CD4-positive, alpha-beta T cell treated with Interleukin-1 beta for 1 hour (primary cell): ENCODE measurements around the gene UQCRQ.
A peak's percentile ranks its signal among the peaks of the same experiment; 100 is the strongest.

Experiments used
- DNase-seq, 2 donors: peaks; one replicate each; pipeline ENCODE4 v3.0.0-alpha.2; 2020 to 2022

Gene UQCRQ

GRCh38 chr5:132872788-132873118 lies 6.3 kb downstream of the UQCRQ start:
- no peak for DNase-seq

GRCh38 chr5:132873119-132873929 lies 6.9 kb downstream of the UQCRQ start, which contains the start of gene LEAP2:
TSS of gene LEAP2 (plus strand) at chr5:132873668. CDS start at chr5:132873695, 27 bp downstream.
- DNase-seq, result no peak

DNA sequence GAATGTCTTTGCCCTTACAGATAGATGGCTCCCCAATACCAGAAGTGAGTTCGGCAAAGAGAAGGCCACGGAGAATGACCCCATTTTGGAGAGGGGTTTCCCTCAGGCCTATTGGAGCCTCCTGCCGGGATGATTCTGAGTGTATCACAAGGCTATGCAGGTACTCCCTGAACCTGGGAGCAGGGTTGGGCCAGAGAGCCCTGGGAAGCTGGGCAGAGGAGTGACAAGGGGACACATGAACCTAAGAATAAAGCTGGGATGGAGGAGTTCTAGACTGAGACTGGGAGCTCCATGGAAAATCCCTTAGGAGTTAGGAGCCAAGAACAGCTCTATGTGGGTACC lies 7.5 kb downstream of the UQCRQ start:
- no peak for DNase-seq

GRCh38 chr5:132876020-132876759 lies 9.7 kb downstream of the UQCRQ start:
- no peak for DNase-seq

DNA sequence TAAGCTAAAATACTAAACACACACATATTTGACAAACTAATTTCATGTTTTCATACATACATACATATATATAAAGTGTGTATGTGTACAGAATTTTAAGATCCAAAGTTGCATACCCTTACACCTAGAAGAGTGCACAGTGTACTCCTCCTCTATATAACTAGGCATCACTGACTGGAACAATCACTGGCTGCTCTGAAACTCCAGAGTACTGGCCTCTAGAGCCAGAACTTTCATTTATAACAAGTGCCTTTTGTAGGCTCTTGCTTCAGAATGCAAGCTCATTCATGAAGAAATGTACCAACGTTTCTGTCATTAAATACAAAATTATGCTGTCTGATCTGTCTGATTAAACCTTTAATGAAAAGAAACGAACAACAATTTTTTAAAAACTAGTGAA lies 11.0 kb downstream of the UQCRQ start:
- no peak for DNase-seq

DNA sequence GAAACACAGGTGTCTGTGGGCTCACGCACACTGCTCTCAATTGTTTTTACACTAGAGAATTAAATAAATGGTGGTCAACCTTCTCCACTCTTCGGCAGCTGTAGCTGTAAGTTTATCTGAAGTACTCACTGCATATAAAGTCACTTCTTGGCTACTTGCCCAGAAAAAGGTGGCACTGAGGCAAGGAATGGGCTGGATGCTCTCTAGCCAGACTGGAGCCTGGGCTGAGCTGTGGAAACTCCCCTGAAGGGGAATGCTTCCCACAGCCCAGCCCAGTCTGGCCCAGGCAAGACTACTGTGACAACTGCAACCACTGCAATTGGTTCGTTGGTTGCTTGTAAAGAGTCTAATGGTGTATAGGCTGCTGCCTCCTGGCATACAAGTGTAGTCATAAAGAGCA lies 11.5 kb downstream of the UQCRQ start:
- no peak for DNase-seq

- DNase-seq, result peak; percentile 46 to 57
Measured at GRCh38 chr5:132883261-132883834, 16.9 kb downstream of the UQCRQ start.

DNA sequence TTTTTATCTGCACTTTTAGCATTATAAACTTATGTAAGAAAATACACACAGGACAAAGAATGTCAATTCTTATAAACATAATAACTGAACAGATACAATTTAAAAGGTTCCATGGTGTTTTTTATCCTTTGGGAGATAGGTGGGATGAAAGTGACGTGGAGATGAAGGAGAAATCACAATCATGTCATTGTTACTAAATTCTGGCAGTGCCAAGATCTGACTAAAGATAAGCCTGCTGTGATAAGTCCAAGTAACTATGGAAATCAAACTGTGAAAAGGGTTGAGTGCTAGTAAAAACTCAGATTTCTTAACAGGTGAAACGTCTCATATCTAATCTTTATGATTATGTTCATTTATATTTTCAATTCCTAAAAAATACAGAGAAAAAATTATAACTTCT lies 18.1 kb downstream of the UQCRQ start:
- no peak for DNase-seq

DNA sequence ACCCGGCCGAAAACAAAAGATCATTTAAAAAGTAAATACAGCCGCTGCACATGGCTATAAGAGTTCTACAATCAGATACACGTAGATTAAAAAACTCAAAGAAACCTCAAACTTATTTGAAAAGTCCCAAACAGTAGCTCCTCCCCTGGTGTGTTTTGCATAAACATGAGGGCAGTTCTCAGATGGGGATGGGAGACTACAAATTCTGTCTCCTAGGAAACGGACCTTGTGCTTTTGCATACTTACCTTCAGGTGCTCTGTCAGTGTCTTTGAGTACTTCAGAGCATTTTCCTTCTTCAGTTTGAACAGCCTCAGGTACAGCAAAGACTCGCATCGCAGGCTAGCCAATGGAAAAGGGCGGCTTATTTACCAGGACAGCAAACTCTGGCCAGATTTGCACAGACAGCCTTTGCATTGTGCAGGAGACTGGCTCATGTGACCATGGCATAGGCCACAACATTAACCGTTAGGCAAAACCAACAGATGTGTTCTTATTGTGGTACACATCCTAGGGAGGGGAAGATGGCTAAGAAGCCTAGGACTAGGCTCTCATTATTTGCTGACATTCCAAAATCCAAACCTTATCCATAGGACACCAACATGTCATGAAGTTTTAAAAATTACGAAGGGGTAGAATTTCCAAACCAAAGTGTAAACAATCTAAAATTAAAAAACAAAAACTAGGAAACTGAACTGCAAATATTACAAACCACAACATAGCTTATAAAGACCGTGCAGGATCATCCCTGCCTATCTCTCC lies 19.8 kb downstream of the UQCRQ start:
- no peak for DNase-seq

GRCh38 chr5:132887283-132887682 lies 20.8 kb downstream of the UQCRQ start:
- no peak for DNase-seq

- DNase-seq, result no peak
Measured at GRCh38 chr5:132889501-132889900, 23.1 kb downstream of the UQCRQ start.

DNA sequence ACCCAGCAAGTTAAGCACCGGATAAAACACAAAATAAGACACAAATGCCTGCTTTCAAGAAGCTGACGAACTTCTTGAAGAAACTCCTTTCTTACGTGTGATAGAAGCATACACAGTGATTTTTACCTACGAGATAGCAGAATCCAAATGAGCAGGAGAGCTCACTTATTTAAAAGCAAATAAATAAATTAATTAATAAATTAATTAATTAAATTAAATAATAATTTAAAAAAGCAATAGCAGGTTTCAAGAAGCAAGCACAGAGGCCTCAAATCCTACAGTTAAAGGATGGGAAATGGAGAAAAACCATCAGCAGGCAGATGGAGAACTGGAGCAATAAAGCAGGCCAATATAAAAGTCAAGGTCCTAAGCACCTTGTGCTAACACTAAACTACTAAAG lies 24.4 kb downstream of the UQCRQ start:
- DNase-seq, result no peak

DNA sequence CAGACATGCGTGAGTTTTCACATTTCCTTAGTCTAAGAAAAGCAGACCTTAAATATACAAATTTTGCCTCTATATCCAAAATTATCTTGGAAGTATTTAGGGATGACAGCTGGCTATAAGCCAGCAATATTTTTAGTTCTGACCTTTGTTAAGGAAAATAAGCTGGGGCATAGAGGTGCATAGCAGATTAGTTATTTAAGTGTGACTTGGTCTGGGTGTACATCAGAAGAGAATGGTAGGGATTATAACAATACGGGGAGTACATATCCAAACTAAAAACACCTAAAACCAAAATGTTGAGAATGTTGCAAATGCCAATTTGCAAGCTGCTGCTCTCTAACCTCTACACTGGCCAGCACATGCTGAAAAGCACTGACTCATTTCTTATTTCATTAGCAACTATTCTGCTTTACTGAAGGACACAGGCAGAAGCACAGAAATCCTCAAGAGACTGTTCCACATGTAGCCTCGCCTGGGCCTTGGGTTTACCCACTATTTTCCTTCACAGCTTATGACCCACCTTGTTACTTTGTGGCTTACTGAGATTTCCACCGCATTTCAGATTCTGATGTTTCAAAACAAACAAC lies 29.4 kb downstream of the UQCRQ start:
- no peak for DNase-seq

GRCh38 chr5:132896685-132897084 lies 30.2 kb downstream of the UQCRQ start:
- DNase-seq, result no peak

GRCh38 chr5:132898094-132898493 lies 31.7 kb downstream of the UQCRQ start:
- DNase-seq, result no peak

GRCh38 chr5:132901036-132901435 lies 34.6 kb downstream of the UQCRQ start:
- no peak for DNase-seq

GRCh38 chr5:132901730-132902129 lies 35.3 kb downstream of the UQCRQ start:
- DNase-seq, result no peak

DNA sequence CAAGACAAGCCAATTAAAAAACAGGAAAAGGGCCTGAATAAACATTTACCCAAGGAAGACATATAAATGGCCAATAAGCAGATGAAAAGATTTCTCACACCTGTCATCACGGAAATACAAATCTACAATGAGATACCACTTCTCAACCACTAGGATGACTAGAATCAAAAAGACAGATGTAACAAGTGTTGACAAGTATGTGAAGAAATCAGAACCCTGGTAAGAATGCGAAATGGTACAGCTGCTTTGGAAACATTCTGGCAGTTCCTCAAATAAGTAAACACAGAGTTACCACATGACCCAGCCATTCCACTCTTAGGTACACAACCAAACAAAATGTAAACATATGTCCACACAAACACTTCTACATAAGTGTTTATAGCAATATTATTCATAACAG lies 39.5 kb downstream of the UQCRQ start:
- no peak for DNase-seq

- DNase-seq, result no peak
Measured at GRCh38 chr5:132907161-132907560, 40.7 kb downstream of the UQCRQ start.

DNA sequence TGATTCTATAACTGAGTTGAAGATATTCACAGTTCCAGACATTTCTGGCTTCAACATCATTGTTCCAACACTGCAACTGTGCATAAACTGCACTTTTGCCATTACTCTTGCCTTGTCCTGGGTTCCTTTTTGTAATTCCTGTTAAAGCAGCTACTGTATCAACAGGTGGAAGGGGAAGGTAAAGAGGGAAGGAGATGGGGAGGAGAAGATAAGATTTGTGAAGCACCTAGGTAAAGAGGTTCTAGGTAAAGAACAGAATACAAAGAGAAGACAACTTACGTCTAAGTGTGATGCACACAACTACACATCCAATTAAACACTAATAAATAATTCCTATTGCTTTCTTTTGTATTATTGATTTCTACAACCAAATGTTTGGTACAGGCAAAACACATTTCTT lies 43.3 kb downstream of the UQCRQ start:
- no peak for DNase-seq

- DNase-seq, result peak in 1 of 2 donors; percentile 14
Measured at GRCh38 chr5:132915681-132916080, 49.2 kb downstream of the UQCRQ start.

GRCh38 chr5:132916086-132916485 lies 49.6 kb downstream of the UQCRQ start:
- no peak for DNase-seq
